ENCODE measurements around the gene NRDE2.
A peak's percentile ranks its signal among the peaks of the same experiment; 100 is the strongest.

NRDE2 gene

GRCh38 chr14:90336985-90337384 is 5.2 kb upstream of the NRDE2 start:
- Histone ChIP-seq H3K4me1 (ENCODE audit: control insufficient read depth, low read depth, low read length) (no peaks in the 10 kb centered on the region), H4K8ac (ENCODE audit: low read depth, low read length) (no peak overlapping the region), H3K79me1 (ENCODE audit: low read length) (no peaks in the 10 kb centered on the region), H3K18ac (ENCODE audit: low read length) (no peak overlapping the region), H3K56ac (ENCODE audit: low read length) (no peak overlapping the region), H3K9ac (ENCODE audit: low read length) (no peak overlapping the region), H3K23ac (ENCODE audit: low read length) (no peak overlapping the region), H3K27me3 (ENCODE audit: insufficient read depth, low read length, poor library complexity) (no peaks in the 10 kb centered on the region), H3K4me2 (ENCODE audit: low read length) (no peak overlapping the region), H3K27ac (ENCODE audit: low read depth, low read length) (no peak overlapping the region), H4K5ac (ENCODE audit: low read length) (no peak overlapping the region), H3K79me2 (ENCODE audit: control insufficient read depth, insufficient read depth, low read length) (no peaks in the 10 kb centered on the region), H3K4me3 (ENCODE audit: low read length) (no peak overlapping the region), H2BK120ac (ENCODE audit: low read depth, low read length) (no peak overlapping the region), H2AK5ac (ENCODE audit: low read length) (no peak overlapping the region), H3K36me3 (ENCODE audit: control insufficient read depth, insufficient read depth, low read length) (no peaks in the 10 kb centered on the region), H2BK5ac (ENCODE audit: low read length) (no peak overlapping the region), H3K4ac (ENCODE audit: low read depth, low read length) (no peak overlapping the region), H2BK15ac (replicated peaks; ENCODE audit: low read depth) (no peak overlapping the region)
- no peak for DNase-seq
- no CpG with 5 or more reads among the region's 2 CpGs for WGBS (ENCODE audit: extremely low coverage, insufficient coverage, low lambda C conversion rate)

- Histone ChIP-seq H3K4me3 (ENCODE audit: low read length) (no peak overlapping the region), H2BK15ac (replicated peaks; ENCODE audit: low read depth) (no peak overlapping the region), H3K79me1 (ENCODE audit: low read length) (no peaks in the 10 kb centered on the region), H2AK5ac (ENCODE audit: low read length) (no peak overlapping the region), H3K23ac (ENCODE audit: low read length) (no peak overlapping the region), H3K27me3 (ENCODE audit: insufficient read depth, low read length, poor library complexity) (no peaks in the 10 kb centered on the region), H3K18ac (ENCODE audit: low read length) (no peak overlapping the region), H4K8ac (ENCODE audit: low read depth, low read length) (no peak overlapping the region), H3K27ac (ENCODE audit: low read depth, low read length) (no peak overlapping the region), H3K4me2 (ENCODE audit: low read length) (no peak overlapping the region), H3K56ac (ENCODE audit: low read length) (no peak overlapping the region), H2BK5ac (ENCODE audit: low read length) (no peak overlapping the region), H2BK120ac (ENCODE audit: low read depth, low read length) (no peak overlapping the region), H3K4ac (ENCODE audit: low read depth, low read length) (no peak overlapping the region), H4K5ac (ENCODE audit: low read length) (no peak overlapping the region), H3K9ac (ENCODE audit: low read length) (no peak overlapping the region), H3K79me2 (ENCODE audit: control insufficient read depth, insufficient read depth, low read length) (no peaks in the 10 kb centered on the region), H3K36me3 (ENCODE audit: control insufficient read depth, insufficient read depth, low read length) (no peaks in the 10 kb centered on the region), H3K4me1 (ENCODE audit: control insufficient read depth, low read depth, low read length) (no peaks in the 10 kb centered on the region)
- DNase-seq = no peak
- WGBS (ENCODE audit: extremely low coverage, insufficient coverage, low lambda C conversion rate) = no CpG with 5 or more reads among the region's 3 CpGs
Observed at GRCh38 chr14:90336401-90336800, 4.7 kb upstream of the NRDE2 start.

GRCh38 chr14:90332271-90332584 is 487 bp upstream of the NRDE2 start:
- Histone ChIP-seq H3K4ac (ENCODE audit: low read depth, low read length) (no peak overlapping the region), H2BK120ac (ENCODE audit: low read depth, low read length) (no peak overlapping the region), H3K23ac (ENCODE audit: low read length) (no peak overlapping the region), H3K4me1 (ENCODE audit: control insufficient read depth, low read depth, low read length) (no peaks in the 10 kb centered on the region), H3K79me1 (ENCODE audit: low read length) (peaks cover 5% of the 10 kb centered on the region), H4K8ac (ENCODE audit: low read depth, low read length) (peak overlapping the region; percentile 91), H3K36me3 (ENCODE audit: control insufficient read depth, insufficient read depth, low read length) (no peaks in the 10 kb centered on the region), H3K27ac (ENCODE audit: low read depth, low read length) (no peak overlapping the region), H3K56ac (ENCODE audit: low read length) (peak overlapping the region; percentile 18), H2AK5ac (ENCODE audit: low read length) (no peak overlapping the region), H3K79me2 (ENCODE audit: control insufficient read depth, insufficient read depth, low read length) (peaks cover 1% of the 10 kb centered on the region), H3K18ac (ENCODE audit: low read length) (no peak overlapping the region), H3K4me3 (ENCODE audit: low read length) (no peak overlapping the region), H3K4me2 (ENCODE audit: low read length) (peak overlapping the region; percentile 12), H3K27me3 (ENCODE audit: insufficient read depth, low read length, poor library complexity) (no peaks in the 10 kb centered on the region), H4K5ac (ENCODE audit: low read length) (peak overlapping the region; percentile 33), H2BK5ac (ENCODE audit: low read length) (no peak overlapping the region), H3K9ac (ENCODE audit: low read length) (peak overlapping the region; percentile 8), H2BK15ac (replicated peaks; ENCODE audit: low read depth) (no peak overlapping the region)
- no CpG with 5 or more reads among the region's 6 CpGs for WGBS (ENCODE audit: extremely low coverage, insufficient coverage, low lambda C conversion rate)
- DNase-seq = no peak

GRCh38 chr14:90330203-90331196 is 1.2 kb downstream of the NRDE2 start:
- Histone ChIP-seq H3K36me3 (ENCODE audit: control insufficient read depth, insufficient read depth, low read length) (no peaks in the 10 kb centered on the region), H3K4me1 (ENCODE audit: control insufficient read depth, low read depth, low read length) (no peaks in the 10 kb centered on the region), H2BK15ac (replicated peaks; ENCODE audit: low read depth) (no peak overlapping the region), H3K23ac (ENCODE audit: low read length) (no peak overlapping the region), H4K5ac (ENCODE audit: low read length) (no peak overlapping the region), H3K27ac (ENCODE audit: low read depth, low read length) (no peak overlapping the region), H3K18ac (ENCODE audit: low read length) (no peak overlapping the region), H3K79me1 (ENCODE audit: low read length) (peaks cover 5% of the 10 kb centered on the region), H4K8ac (ENCODE audit: low read depth, low read length) (peak overlapping the region; percentile 89), H2AK5ac (ENCODE audit: low read length) (no peak overlapping the region), H3K9ac (ENCODE audit: low read length) (peak overlapping the region; percentile 78), H3K56ac (ENCODE audit: low read length) (no peak overlapping the region), H3K79me2 (ENCODE audit: control insufficient read depth, insufficient read depth, low read length) (peaks cover 3% of the 10 kb centered on the region), H3K27me3 (ENCODE audit: insufficient read depth, low read length, poor library complexity) (no peaks in the 10 kb centered on the region), H3K4me2 (ENCODE audit: low read length) (no peak overlapping the region), H2BK5ac (ENCODE audit: low read length) (no peak overlapping the region), H3K4ac (ENCODE audit: low read depth, low read length) (no peak overlapping the region), H3K4me3 (ENCODE audit: low read length) (no peak overlapping the region), H2BK120ac (ENCODE audit: low read depth, low read length) (no peak overlapping the region)
- DNase-seq = no peak
- no CpG with 5 or more reads among the region's 15 CpGs for WGBS (ENCODE audit: extremely low coverage, insufficient coverage, low lambda C conversion rate)

GRCh38 chr14:90321891-90322290 is 9.8 kb downstream of the NRDE2 start:
- H3K4ac ChIP-seq (ENCODE audit: low read depth, low read length) = no peak overlapping the region
- no peaks in the 10 kb centered on the region for H3K36me3 ChIP-seq (ENCODE audit: control insufficient read depth, insufficient read depth, low read length)
- no peaks in the 10 kb centered on the region for H3K79me2 ChIP-seq (ENCODE audit: control insufficient read depth, insufficient read depth, low read length)
- no peak for DNase-seq
- no peak overlapping the region for H3K18ac ChIP-seq (ENCODE audit: low read length)
- H2BK5ac ChIP-seq (ENCODE audit: low read length) = no peak overlapping the region
- H3K4me3 ChIP-seq (ENCODE audit: low read length) = no peak overlapping the region
- WGBS (ENCODE audit: extremely low coverage, insufficient coverage, low lambda C conversion rate) = no CpG with 5 or more reads among the region's 4 CpGs
- H3K79me1 ChIP-seq (ENCODE audit: low read length) = peaks cover 3% of the 10 kb centered on the region
- no peak overlapping the region for H2BK120ac ChIP-seq (ENCODE audit: low read depth, low read length)
- H2AK5ac ChIP-seq (ENCODE audit: low read length) = no peak overlapping the region
- no peak overlapping the region for H3K9ac ChIP-seq (ENCODE audit: low read length)
- no peak overlapping the region for H2BK15ac ChIP-seq (replicated peaks; ENCODE audit: low read depth)
- H3K4me1 ChIP-seq (ENCODE audit: control insufficient read depth, low read depth, low read length) = no peaks in the 10 kb centered on the region
- no peak overlapping the region for H3K56ac ChIP-seq (ENCODE audit: low read length)
- H4K8ac ChIP-seq (ENCODE audit: low read depth, low read length) = no peak overlapping the region
- no peaks in the 10 kb centered on the region for H3K27me3 ChIP-seq (ENCODE audit: insufficient read depth, low read length, poor library complexity)
- H3K23ac ChIP-seq (ENCODE audit: low read length) = no peak overlapping the region
- H4K5ac ChIP-seq (ENCODE audit: low read length) = no peak overlapping the region
- H3K4me2 ChIP-seq (ENCODE audit: low read length) = no peak overlapping the region
- H3K27ac ChIP-seq (ENCODE audit: low read depth, low read length) = no peak overlapping the region

Measured in mesendoderm (in vitro differentiated cells).